Endothelial cell of umbilical vein (primary cell): ENCODE measurements around the gene COMMD9. TPM values are rescaled to one million over a fixed set of nuclear protein-coding genes. Genes with fewer than 3 reads are reported as not detected.

Experiments
- BruUV-seq: library from RNA; stranded (reverse); fragments of 400-500 nt; replicated peaks from 2 replicates; lab custom pipeline; 2021; lab: Mats Ljungman, UMichigan
- CTCF ChIA-PET: fragments of 300-600, 350-600 bp; sonication (Branson Sonifier 250); formaldehyde crosslinking; loops from one replicate; lab custom pipeline; 2021; ENCODE audit warnings: antibody characterized with exemption, inconsistent platforms; lab: Charles Lee
- POLR2A ChIA-PET: fragments of 300-600, 350-600 bp; sonication (Branson Sonifier 250); formaldehyde crosslinking; loops from one replicate; lab custom pipeline; 2021; ENCODE audit warnings: antibody characterized with exemption, inconsistent platforms; lab: Charles Lee
- DNase-seq: peaks from one replicate; pipeline ENCODE4 v3.0.0-alpha.2; 2011; ENCODE audit warnings: low read depth, low spot score
- FAIRE-seq: peaks from 2 replicates; lab custom pipeline; 2011; peaks lifted over from hg19 to GRCh38; lab: Jason Lieb, UNC
- H2AFZ ChIP-seq: 2 replicates; pipeline ENCODE4 v1.6.0; 2012; ENCODE audit warnings: low read depth, low read length, control low read depth, inconsistent platforms
- H3K27ac ChIP-seq: 2 replicates; pipeline ENCODE4 v1.5.1; 2011; ENCODE audit warnings: low read depth, mild to moderate bottlenecking, control low read depth, low read length, moderate library complexity; ENCODE audit not compliant: insufficient read depth
- H3K27me3 ChIP-seq, 2 experiments: 2 replicates each; pipeline versions ENCODE4 v1.6.0 to v1.6.1; 2011; ENCODE audit warnings: low read length in 2 of 2, mixed read lengths in 1 of 2; ENCODE audit not compliant: control insufficient read depth in 2 of 2, insufficient read depth in 2 of 2
- H3K36me3 ChIP-seq, 2 experiments: 2 replicates in 1 of 2; 3 replicates in 1 of 2; pipeline ENCODE4 v1.5.1; 2011; ENCODE audit warnings: low read length in 2 of 2, mild to moderate bottlenecking in 1 of 2, moderate library complexity in 1 of 2; ENCODE audit not compliant: control insufficient read depth in 2 of 2, insufficient read depth in 2 of 2; ENCODE audit errors: extremely low read depth in 1 of 2
- H3K4me1 ChIP-seq: 3 replicates; pipeline ENCODE4 v1.5.1; 2011; ENCODE audit warnings: mild to moderate bottlenecking, low read length; ENCODE audit not compliant: control insufficient read depth, insufficient read depth; ENCODE audit errors: extremely low read depth
- H3K4me2 ChIP-seq: 2 replicates; pipeline ENCODE4 v1.6.1; 2011; ENCODE audit warnings: low read length, control low read depth, mixed read lengths; ENCODE audit not compliant: insufficient read depth
- H3K4me3 ChIP-seq, 3 experiments: fragments of 200-600 bp in 1 of 3; sonication (generic), shearing (Covaris generic) in 1 of 3; replicated peaks in 1 of 3; 2 replicates each; pipeline ENCODE4 v1.5.1; 2011 to 2016; ENCODE audit warnings: control low read depth in 3 of 3, low read length in 3 of 3, mild to moderate bottlenecking in 2 of 3, inconsistent platforms in 1 of 3, low read depth in 1 of 3, moderate library complexity in 1 of 3; ENCODE audit not compliant: insufficient read depth in 1 of 3
- H3K79me2 ChIP-seq: 2 replicates; pipeline ENCODE4 v1.6.0; 2012; ENCODE audit warnings: low read length, inconsistent platforms; ENCODE audit not compliant: control insufficient read depth, insufficient read depth
- H3K9ac ChIP-seq: replicated peaks from 2 replicates; pipeline ENCODE3; 2011; ENCODE audit warnings: low read length, control low read depth; ENCODE audit not compliant: insufficient read depth; ENCODE audit errors: extremely low read depth
- H3K9me1 ChIP-seq: replicated peaks from 3 replicates; pipeline ENCODE4 v1.6.0; 2011; ENCODE audit warnings: mild to moderate bottlenecking, low read length; ENCODE audit not compliant: control insufficient read depth, insufficient read depth; ENCODE audit errors: extremely low read depth
- H3K9me3 ChIP-seq: replicated peaks from 2 replicates; pipeline ENCODE4 v1.5.1; 2012; ENCODE audit warnings: low read length, inconsistent platforms; ENCODE audit not compliant: control insufficient read depth, insufficient read depth
- H4K20me1 ChIP-seq: replicated peaks from 2 replicates; pipeline ENCODE3; 2011; ENCODE audit warnings: mild to moderate bottlenecking, low read length; ENCODE audit not compliant: control insufficient read depth, insufficient read depth; ENCODE audit errors: extremely low read depth
- EZH2 ChIP-seq: IDR thresholded peaks from 2 replicates; pipeline ENCODE4 v1.6.1; 2012; ENCODE audit warnings: borderline replicate concordance, low read depth, mild to moderate bottlenecking, moderate library complexity, low read length, inconsistent platforms; ENCODE audit not compliant: severe bottlenecking
- FOS ChIP-seq: IDR thresholded peaks from 2 replicates; pipeline ENCODE4 v1.6.1; 2011; ENCODE audit warnings: mild to moderate bottlenecking, low read length, moderate library complexity, borderline replicate concordance; ENCODE audit not compliant: insufficient read depth
- JUN ChIP-seq: IDR thresholded peaks from 2 replicates; pipeline ENCODE4 v1.6.1; 2011; ENCODE audit warnings: borderline replicate concordance, low read depth; ENCODE audit not compliant: insufficient read length, insufficient read depth
- MYC ChIP-seq: IDR thresholded peaks from one replicate; pipeline ENCODE4 v1.6.1; 2011; ENCODE audit warnings: mild to moderate bottlenecking, low read depth, low read length
- POLR2A ChIP-seq: IDR thresholded peaks from 2 replicates; pipeline ENCODE4 v1.6.1; 2012; ENCODE audit warnings: low read depth, mild to moderate bottlenecking, control low read depth, low read length
- POLR2AphosphoS5 ChIP-seq: IDR thresholded peaks from 2 replicates; pipeline ENCODE4 v1.6.1; 2012; ENCODE audit warnings: low read depth, mild to moderate bottlenecking, control low read depth, low read length, moderate library complexity; ENCODE audit not compliant: insufficient read depth
- dilution Hi-C: fragments of 300-500 bp; cut with MboI; formaldehyde crosslinking; loops from one replicate; pipeline ENCODE4 v1.15.0; 2019; ENCODE audit warnings: low sequenced_read_pairs; ENCODE audit not compliant: extremely low pct_ligation_motif_present
- intact Hi-C: fragments of 100-400 bp; cut with micrococcal nuclease; formaldehyde crosslinking; loops from one replicate; pipeline ENCODE4 v1.10.0; 2022
- polyA plus RNA-seq, 4 experiments: library from polyadenylated mRNA; depleted of rRNA in 3 of 4; stranded (reverse) in 3 of 4; unstranded in 1 of 4; fragments of >200 nt; gene quantifications; 2 replicates each; pipeline versions ENCODE4 v1.2.1 to v1.2.3, GENCODE V29; 2011 to 2012; ENCODE audit warnings: missing spikeins in 1 of 4
- total RNA-seq: library from RNA; stranded (reverse); gene quantifications from 2 replicates; pipeline ENCODE4 v1.2.3, GENCODE V29; 2021
- TF ChIP-seq, protein P1 (sequence below): IDR thresholded peaks from 2 replicates; pipeline ENCODE4 v1.6.1; 2011; ENCODE audit not compliant: insufficient read depth, insufficient read length
- TF ChIP-seq, protein P2 (sequence below), 2 donors: IDR thresholded peaks; 1 replicate in 1 of 2; 2 replicates in 1 of 2; pipeline ENCODE4 v1.5.1; 2011; ENCODE audit warnings: low read length in 2 of 2, mild to moderate bottlenecking in 2 of 2, moderate library complexity in 2 of 2, control low read depth in 1 of 2, inconsistent platforms in 1 of 2, low read depth in 1 of 2; ENCODE audit not compliant: insufficient read depth in 1 of 2; ENCODE audit errors: extremely low read depth in 1 of 2

Gene COMMD9
- total and polyA plus RNA-seq, 2 donors (not counting 3 experiments of a cell fraction or from before 2014, with no cell fraction given) = 65.1 to 78.9 TPM

DNA sequence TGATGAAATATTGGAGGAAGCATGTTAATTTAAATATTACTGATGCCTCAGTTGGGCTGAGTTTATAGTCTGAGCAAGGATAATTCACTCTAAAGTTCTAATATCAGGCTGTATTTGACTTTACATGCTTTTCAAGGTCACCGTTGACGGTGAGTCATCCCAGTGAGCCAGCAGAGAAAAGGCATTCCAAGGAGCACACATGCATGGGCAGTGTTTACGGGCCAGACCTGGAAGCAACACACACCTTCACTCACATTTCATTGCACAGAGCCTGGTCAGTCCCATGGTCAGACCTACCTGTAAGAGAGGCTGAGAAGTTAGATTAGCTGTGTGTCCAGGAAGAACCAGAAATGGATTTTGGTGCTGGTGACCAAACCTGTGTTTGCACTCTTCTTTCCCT lies 53.5 kb downstream of the COMMD9 start:
- BruUV-seq = no TSS peak
- DNase-seq = no peak
- POLR2A ChIA-PET = no interaction called here

More for the DNA sequence above, 53.5 kb downstream of the COMMD9 start:
- H3K36me3 ChIP-seq = no peaks in the 10 kb centered on the region
- CTCF ChIA-PET = interaction anchor here (1.0 to 1.3 kb wide), 3 partner anchors 16 to 30 kb away, joined by 3 read pairs; no protein-coding TSS in a partner anchor
- intact Hi-C loops (no loop called here), dilution Hi-C loops (no loop called here)
- H3K4me1 ChIP-seq = peaks cover 11% of the 10 kb centered on the region
- no peaks in the 10 kb centered on the region for H4K20me1 ChIP-seq
- no peak overlapping the region for H3K27ac ChIP-seq
- no peak overlapping the region for H3K9ac ChIP-seq
- no peak overlapping the region for H2AFZ ChIP-seq
- H3K9me1 ChIP-seq = no peaks in the 10 kb centered on the region
- no peak for FAIRE-seq
- no peaks in the 10 kb centered on the region for H3K79me2 ChIP-seq
- no peaks in the 10 kb centered on the region for H3K9me3 ChIP-seq
- H3K4me2 ChIP-seq = no peak overlapping the region
- TF ChIP-seq EZH2 (no peak), MYC (no peak), JUN (peak; percentile 23), POLR2AphosphoS5 (no peak), FOS (peak; percentile 24), POLR2A (no peak)
- TF ChIP-seq, protein P1, sequence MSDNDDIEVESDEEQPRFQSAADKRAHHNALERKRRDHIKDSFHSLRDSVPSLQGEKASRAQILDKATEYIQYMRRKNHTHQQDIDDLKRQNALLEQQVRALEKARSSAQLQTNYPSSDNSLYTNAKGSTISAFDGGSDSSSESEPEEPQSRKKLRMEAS = no peak
- TF ChIP-seq, protein P2, sequence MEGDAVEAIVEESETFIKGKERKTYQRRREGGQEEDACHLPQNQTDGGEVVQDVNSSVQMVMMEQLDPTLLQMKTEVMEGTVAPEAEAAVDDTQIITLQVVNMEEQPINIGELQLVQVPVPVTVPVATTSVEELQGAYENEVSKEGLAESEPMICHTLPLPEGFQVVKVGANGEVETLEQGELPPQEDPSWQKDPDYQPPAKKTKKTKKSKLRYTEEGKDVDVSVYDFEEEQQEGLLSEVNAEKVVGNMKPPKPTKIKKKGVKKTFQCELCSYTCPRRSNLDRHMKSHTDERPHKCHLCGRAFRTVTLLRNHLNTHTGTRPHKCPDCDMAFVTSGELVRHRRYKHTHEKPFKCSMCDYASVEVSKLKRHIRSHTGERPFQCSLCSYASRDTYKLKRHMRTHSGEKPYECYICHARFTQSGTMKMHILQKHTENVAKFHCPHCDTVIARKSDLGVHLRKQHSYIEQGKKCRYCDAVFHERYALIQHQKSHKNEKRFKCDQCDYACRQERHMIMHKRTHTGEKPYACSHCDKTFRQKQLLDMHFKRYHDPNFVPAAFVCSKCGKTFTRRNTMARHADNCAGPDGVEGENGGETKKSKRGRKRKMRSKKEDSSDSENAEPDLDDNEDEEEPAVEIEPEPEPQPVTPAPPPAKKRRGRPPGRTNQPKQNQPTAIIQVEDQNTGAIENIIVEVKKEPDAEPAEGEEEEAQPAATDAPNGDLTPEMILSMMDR (IDR thresholded peaks at IDR 0.05; ENCODE audit: extremely low read depth in 1 of 2, insufficient read depth in 1 of 2, low read depth in 1 of 2, low read length in 2 of 2) = no peak
- no peaks in the 10 kb centered on the region for H3K27me3 ChIP-seq
- H3K4me3 ChIP-seq = no peak overlapping the region
